ENCODE results near the gene C1orf226. TPM values are rescaled to one million over a fixed set of nuclear protein-coding genes. Genes with fewer than 3 reads are reported as not detected.

Gene C1orf226
- total and polyA plus RNA-seq, 9 of the 15 experiments (the other 6 are each of a cell fraction or from before 2014, with no cell fraction given), result 0.10 to 1.4 (median 0.47) TPM

DNA sequence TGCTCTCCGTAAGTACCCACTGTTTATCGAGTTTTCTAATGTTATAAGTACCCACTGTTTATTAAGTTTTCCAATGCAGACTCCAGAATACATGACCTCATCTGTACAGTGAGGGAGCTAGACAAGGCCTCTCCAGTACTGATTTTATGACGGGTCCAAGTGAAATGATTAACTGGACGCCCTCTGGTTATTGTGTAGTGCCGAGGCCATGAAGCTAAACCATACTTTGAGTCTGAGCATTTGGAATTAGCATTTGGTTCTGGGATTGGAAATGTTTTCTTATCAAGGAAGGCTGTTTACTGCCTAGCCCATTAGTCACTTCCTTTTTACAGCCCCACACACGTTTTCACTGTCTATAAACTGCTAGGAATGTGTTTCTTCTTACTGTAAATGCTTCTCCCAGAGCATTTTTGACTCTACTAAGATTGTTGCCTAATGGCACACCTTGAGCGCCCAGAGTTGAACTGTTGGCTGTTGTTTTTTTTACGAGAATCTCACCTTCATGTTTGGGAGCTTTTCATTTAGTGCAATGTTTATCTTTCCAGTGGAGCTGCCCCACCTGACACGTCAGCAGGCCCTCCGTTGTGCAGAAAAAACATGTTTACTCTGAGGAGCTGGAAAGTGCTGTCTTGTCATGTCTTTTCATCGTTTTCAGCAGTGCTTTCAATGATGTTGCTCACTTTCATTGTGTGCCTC lies 31.7 kb upstream of the C1orf226 start (continued):
- TF ChIP-seq, protein P1, sequence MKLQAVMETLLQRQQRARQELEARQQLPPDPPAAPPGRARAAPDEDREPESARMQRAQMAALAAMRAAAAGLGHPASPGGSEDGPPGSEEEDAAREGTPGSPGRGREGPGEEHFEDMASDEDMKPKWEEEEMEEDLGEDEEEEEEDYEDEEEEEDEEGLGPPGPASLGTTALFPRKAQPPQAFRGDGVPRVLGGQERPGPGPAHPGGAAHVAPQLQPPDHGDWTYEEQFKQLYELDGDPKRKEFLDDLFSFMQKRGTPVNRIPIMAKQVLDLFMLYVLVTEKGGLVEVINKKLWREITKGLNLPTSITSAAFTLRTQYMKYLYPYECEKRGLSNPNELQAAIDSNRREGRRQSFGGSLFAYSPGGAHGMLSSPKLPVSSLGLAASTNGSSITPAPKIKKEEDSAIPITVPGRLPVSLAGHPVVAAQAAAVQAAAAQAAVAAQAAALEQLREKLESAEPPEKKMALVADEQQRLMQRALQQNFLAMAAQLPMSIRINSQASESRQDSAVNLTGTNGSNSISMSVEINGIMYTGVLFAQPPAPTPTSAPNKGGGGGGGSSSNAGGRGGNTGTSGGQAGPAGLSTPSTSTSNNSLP (IDR thresholded peaks at IDR 0.05; ENCODE audit: borderline replicate concordance, low read depth, low read length), result no peak
- no peak for TF ChIP-seq CBX1 (IDR thresholded peaks at IDR 0.05; ENCODE audit: low read depth)
- TF ChIP-seq, protein P2, sequence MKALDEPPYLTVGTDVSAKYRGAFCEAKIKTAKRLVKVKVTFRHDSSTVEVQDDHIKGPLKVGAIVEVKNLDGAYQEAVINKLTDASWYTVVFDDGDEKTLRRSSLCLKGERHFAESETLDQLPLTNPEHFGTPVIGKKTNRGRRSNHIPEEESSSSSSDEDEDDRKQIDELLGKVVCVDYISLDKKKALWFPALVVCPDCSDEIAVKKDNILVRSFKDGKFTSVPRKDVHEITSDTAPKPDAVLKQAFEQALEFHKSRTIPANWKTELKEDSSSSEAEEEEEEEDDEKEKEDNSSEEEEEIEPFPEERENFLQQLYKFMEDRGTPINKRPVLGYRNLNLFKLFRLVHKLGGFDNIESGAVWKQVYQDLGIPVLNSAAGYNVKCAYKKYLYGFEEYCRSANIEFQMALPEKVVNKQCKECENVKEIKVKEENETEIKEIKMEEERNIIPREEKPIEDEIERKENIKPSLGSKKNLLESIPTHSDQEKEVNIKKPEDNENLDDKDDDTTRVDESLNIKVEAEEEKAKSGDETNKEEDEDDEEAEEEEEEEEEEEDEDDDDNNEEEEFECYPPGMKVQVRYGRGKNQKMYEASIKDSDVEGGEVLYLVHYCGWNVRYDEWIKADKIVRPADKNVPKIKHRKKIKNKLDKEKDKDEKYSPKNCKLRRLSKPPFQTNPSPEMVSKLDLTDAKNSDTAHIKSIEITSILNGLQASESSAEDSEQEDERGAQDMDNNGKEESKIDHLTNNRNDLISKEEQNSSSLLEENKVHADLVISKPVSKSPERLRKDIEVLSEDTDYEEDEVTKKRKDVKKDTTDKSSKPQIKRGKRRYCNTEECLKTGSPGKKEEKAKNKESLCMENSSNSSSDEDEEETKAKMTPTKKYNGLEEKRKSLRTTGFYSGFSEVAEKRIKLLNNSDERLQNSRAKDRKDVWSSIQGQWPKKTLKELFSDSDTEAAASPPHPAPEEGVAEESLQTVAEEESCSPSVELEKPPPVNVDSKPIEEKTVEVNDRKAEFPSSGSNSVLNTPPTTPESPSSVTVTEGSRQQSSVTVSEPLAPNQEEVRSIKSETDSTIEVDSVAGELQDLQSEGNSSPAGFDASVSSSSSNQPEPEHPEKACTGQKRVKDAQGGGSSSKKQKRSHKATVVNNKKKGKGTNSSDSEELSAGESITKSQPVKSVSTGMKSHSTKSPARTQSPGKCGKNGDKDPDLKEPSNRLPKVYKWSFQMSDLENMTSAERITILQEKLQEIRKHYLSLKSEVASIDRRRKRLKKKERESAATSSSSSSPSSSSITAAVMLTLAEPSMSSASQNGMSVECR (CRISPR knock-in tag; IDR thresholded peaks at IDR 0.05), result no peak
- peak; percentile 49; the same call in 1 of the 2 replicates for TF ChIP-seq ZFX (CRISPR knock-in tag; IDR thresholded peaks at IDR 0.05)
- no peak for TF ChIP-seq NONO (IDR thresholded peaks at IDR 0.05; ENCODE audit: low read depth in 2 of 2, low read length in 1 of 2)
- TF ChIP-seq ZC3H11A (IDR thresholded peaks at IDR 0.05; ENCODE audit: low read depth, low read length), result no peak
- TF ChIP-seq ELF2 (CRISPR knock-in tag; IDR thresholded peaks at IDR 0.05), result no peak
- TF ChIP-seq GTF2F1 (IDR thresholded peaks at IDR 0.05; ENCODE audit: low read depth, low read length), result no peak
- TF ChIP-seq L3MBTL2 (IDR thresholded peaks at IDR 0.05), result 0 out of 2 replicates have a peak, but pooled peaks have one; percentile 24
- TF ChIP-seq FOXA3 (CRISPR knock-in tag; conservative IDR thresholded peaks at IDR 0.05 in 1 of 2, IDR thresholded peaks at IDR 0.05 in 1 of 2), result peak in 1 of 2 experiments; percentile 90
- no peak for TF ChIP-seq TRIM24 (IDR thresholded peaks at IDR 0.05)
- TF ChIP-seq JUN (IDR thresholded peaks at IDR 0.05; ENCODE audit: borderline replicate concordance, low read depth, low read length), result peak; percentile 61; the same call in 1 of the 2 replicates
- no peak for TF ChIP-seq JUN (CRISPR knock-in tag; IDR thresholded peaks at IDR 0.05; ENCODE audit: borderline replicate concordance)
- TF ChIP-seq NFXL1 (CRISPR knock-in tag; IDR thresholded peaks at IDR 0.05), result no peak
- no peak for TF ChIP-seq PRMT5 (CRISPR knock-in tag; IDR thresholded peaks at IDR 0.05)
- no peak for TF ChIP-seq PTTG1 (tag; IDR thresholded peaks at IDR 0.05; ENCODE audit: low read depth)
- TF ChIP-seq, protein P3, sequence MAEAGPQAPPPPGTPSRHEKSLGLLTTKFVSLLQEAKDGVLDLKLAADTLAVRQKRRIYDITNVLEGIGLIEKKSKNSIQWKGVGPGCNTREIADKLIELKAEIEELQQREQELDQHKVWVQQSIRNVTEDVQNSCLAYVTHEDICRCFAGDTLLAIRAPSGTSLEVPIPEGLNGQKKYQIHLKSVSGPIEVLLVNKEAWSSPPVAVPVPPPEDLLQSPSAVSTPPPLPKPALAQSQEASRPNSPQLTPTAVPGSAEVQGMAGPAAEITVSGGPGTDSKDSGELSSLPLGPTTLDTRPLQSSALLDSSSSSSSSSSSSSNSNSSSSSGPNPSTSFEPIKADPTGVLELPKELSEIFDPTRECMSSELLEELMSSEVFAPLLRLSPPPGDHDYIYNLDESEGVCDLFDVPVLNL (CRISPR knock-in tag; IDR thresholded peaks at IDR 0.05; ENCODE audit: low read depth), result no peak
- no peak for TF ChIP-seq BDP1 (IDR thresholded peaks at IDR 0.05; ENCODE audit: insufficient read depth, insufficient read length)
- 0 out of 2 replicates have a peak, but pooled peaks have one; percentile 29 for TF ChIP-seq CREB1 (IDR thresholded peaks at IDR 0.05)
- TF ChIP-seq CREB1 (CRISPR knock-in tag; IDR thresholded peaks at IDR 0.05), result no peak
- peak; percentile 8; the same call in 1 of the 2 replicates for TF ChIP-seq CBFA2T3 (IDR thresholded peaks at IDR 0.05)
